Psoas muscle (tissue), 8 donors: ENCODE measurements around the gene RILPL2. TPM values are rescaled to one million over a fixed set of nuclear protein-coding genes. Genes with fewer than 3 reads are reported as not detected.
"Not testable (repeated sequence)": the region's sequence is repeated elsewhere in the genome, so short reads cannot be mapped to it uniquely, and the experiment has no call there.

ENCODE experiments used
- ATAC-seq, 4 donors: fragments of 200-7000 bp; cut with Tn5 transposase; one replicate each; pipeline ENCODE4 v1.9.1; 2020; ENCODE audit warnings: moderate library complexity in 3 of 4, mild to moderate bottlenecking in 2 of 4
- DNase-seq, 2 donors: peaks; one replicate each; pipeline ENCODE4 v3.0.0-alpha.2; 2020
- H3K27ac ChIP-seq: fragments of 200-600 bp; one replicate; pipeline ENCODE4 v1.8.0; 2022
- H3K27me3 ChIP-seq, 3 donors: fragments of 200-600 bp in 1 of 3; one replicate each; pipeline versions ENCODE4 v1.6.1 to v1.8.0; 2013 to 2022; ENCODE audit warnings: low read length in 2 of 3, mild to moderate bottlenecking in 2 of 3, moderate library complexity in 1 of 3; ENCODE audit not compliant: insufficient read depth in 3 of 3
- H3K36me3 ChIP-seq, 2 donors: fragments of 200-600 bp in 1 of 2; one replicate each; pipeline versions ENCODE4 v1.6.1 to v1.8.0; 2013 to 2022; ENCODE audit warnings: low read depth in 1 of 2, mild to moderate bottlenecking in 1 of 2, moderate library complexity in 1 of 2; ENCODE audit not compliant: insufficient read depth in 1 of 2
- H3K4me1 ChIP-seq: fragments of 200-600 bp; one replicate; pipeline ENCODE4 v1.8.0; 2022
- H3K4me3 ChIP-seq: fragments of 200-600 bp; one replicate; pipeline ENCODE4 v1.8.0; 2022; ENCODE audit warnings: mild to moderate bottlenecking
- H3K9me3 ChIP-seq: fragments of 200-600 bp; one replicate; pipeline ENCODE4 v1.8.0; 2022
- WGBS, 3 donors: extraction: QIAGEN DNeasy Blood & Tissue Kit; methylation state at CpG; one replicate each; pipeline versions ENCODE4 v1.1.6 to v1.1.7; 2013; 5-methylcytosine and 5-hydroxymethylcytosine counted together
- intact Hi-C, 2 donors: fragments of 100-400 bp; cut with DNase I; formaldehyde crosslinking; loops; one replicate each; pipeline versions ENCODE4 v1.11.0 to v1.14.2; 2022
- polyA plus RNA-seq, 3 donors: library from polyadenylated mRNA; stranded (reverse); fragments of 200-250 nt; gene quantifications; one replicate each; pipeline ENCODE4 v1.2.3, GENCODE V29; 2013
- total RNA-seq, 4 donors: library from RNA; stranded (reverse); fragmentation: NEBNext Ultra II Directional in 2 of 4; extraction: Animal tissue kit (Norgen Biotek cat#: 25700) in 2 of 4; gene quantifications; one replicate each; pipeline versions ENCODE4 v1.2.1 to v1.2.4, GENCODE V29; 2021 to 2023
- TF ChIP-seq, protein P1 (sequence below): fragments of 200-600 bp; IDR thresholded peaks from one replicate; pipeline ENCODE4 v1.8.0; 2022; ENCODE audit warnings: antibody characterized with exemption
- donor health status: healthy with polysubstance abuse.
- donor health status: DM: no; HTN: no; CAD: no; lungs with moderate emphysema.
- donor health status: Bipolar disorder and iron deficiency.
- donor health status: healthy.
- donor health status: DM: yes; HTN: yes; CAD: no.
- donor health status: DM: no; HTN: no; CAD: no.
- donor health status: DM: no; HTN: no; CAD: no.
- donor health status: DM: yes; HTN: yes; CAD: no.

Gene RILPL2
- total and polyA plus RNA-seq, 7 donors, result 0.69 to 1.6 (median 1.1) TPM

DNA sequence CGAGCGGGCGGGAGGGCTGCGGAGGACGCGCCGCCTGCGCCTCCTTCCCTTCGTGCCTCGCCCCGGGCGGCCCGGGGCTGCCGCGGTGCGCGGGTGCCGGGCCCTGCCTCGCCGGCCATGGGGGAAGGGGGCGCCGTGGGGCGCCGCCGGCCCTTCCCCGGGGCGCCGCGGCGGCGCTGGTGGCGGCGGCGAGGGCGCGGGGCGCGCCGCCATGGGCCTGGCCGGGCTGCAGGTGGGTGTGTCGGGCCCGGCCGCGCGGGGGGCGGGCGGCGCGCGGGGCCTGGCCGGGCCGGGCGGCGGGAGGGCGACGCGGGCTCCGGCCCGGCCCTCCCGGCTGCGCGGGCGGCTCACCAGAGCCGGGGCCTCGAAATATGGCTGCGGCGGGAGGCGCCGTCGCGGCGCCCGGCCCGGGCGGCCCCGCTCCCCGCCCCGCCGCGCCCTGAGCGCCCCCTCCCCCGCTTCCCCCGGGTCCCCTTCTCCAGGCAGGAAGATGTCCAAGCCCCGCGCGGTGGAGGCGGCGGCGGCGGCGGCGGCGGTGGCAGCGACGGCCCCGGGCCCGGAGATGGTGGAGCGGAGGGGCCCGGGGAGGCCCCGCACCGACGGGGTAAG lies 47.4 kb downstream of the RILPL2 start:
- TF ChIP-seq, protein P1, sequence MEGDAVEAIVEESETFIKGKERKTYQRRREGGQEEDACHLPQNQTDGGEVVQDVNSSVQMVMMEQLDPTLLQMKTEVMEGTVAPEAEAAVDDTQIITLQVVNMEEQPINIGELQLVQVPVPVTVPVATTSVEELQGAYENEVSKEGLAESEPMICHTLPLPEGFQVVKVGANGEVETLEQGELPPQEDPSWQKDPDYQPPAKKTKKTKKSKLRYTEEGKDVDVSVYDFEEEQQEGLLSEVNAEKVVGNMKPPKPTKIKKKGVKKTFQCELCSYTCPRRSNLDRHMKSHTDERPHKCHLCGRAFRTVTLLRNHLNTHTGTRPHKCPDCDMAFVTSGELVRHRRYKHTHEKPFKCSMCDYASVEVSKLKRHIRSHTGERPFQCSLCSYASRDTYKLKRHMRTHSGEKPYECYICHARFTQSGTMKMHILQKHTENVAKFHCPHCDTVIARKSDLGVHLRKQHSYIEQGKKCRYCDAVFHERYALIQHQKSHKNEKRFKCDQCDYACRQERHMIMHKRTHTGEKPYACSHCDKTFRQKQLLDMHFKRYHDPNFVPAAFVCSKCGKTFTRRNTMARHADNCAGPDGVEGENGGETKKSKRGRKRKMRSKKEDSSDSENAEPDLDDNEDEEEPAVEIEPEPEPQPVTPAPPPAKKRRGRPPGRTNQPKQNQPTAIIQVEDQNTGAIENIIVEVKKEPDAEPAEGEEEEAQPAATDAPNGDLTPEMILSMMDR, result no peak
- DNase-seq, result peak in 1 of 2 donors; percentile 37
- Histone ChIP-seq H3K4me1 (peaks cover 45% of the 10 kb centered on the region), H3K4me3 (peak overlapping the region; percentile 73), H3K27me3 (no peaks in the 10 kb centered on the region), H3K36me3 (peaks cover 0 to 38% of the 10 kb centered on the region in 2 donors), H3K9me3 (no peaks in the 10 kb centered on the region), H3K27ac (peak overlapping the region; percentile 91)
- intact Hi-C loops, result no loop called here
- WGBS, 3 donors, result 0 to 5% (median 0%) methylated on average over 2 to 81 of the region's 102 CpGs
- ATAC-seq, result no peak

DNA sequence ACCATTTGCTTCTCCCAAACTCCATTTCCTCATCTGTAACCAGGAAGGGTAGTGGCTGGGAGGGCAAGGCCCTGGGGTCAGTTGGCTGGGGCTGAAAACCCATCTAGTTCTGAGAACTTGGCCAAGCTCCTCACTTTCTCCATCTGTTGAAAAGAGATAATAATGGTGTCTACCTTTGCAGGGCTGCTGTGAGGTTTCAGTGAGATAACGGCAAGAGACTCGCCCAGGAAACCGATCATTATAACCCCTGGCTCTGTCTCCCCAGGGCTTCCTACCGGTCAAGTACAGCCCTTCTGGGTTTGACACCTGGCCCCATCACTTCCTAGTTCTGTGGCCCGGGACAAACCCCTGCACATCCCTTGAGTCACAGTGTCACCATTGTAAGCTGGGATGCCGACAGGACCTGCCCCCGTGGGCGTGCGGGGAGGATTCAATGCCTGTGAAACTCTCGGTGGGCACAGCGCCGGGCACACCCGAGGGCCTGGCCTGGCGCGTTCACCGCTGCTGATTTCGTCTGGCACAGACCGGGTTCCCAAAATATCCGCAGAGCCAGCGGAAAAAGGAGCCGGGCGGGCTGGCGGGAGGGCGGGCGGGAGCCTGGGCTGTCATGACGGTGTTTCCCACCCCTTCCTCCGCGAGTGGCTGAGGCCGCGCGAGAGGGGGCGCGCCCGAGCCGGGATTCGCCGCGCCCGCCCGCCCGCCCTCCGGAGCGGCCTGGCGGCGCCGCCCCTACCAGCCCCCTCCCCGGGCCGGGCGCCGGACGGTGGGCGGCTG lies 48.1 kb downstream of the RILPL2 start:
- Histone ChIP-seq H3K36me3 (peaks cover 0 to 31% of the 10 kb centered on the region in 2 donors), H3K27ac (peak overlapping the region; percentile 84), H3K4me3 (peak overlapping the region; percentile 62), H3K4me1 (peaks cover 45% of the 10 kb centered on the region), H3K9me3 (no peaks in the 10 kb centered on the region), H3K27me3 (no peaks in the 10 kb centered on the region)
- 0 to 1% (median 0%) methylated on average over 18 to 52 of the region's 52 CpGs for WGBS, 3 donors
- TF ChIP-seq, protein P1, result no peak
- DNase-seq, result peak; percentile 83 to 90
- intact Hi-C loops, result no loop called here
- peak; percentile 54 to 62 (median 58) for ATAC-seq

DNA sequence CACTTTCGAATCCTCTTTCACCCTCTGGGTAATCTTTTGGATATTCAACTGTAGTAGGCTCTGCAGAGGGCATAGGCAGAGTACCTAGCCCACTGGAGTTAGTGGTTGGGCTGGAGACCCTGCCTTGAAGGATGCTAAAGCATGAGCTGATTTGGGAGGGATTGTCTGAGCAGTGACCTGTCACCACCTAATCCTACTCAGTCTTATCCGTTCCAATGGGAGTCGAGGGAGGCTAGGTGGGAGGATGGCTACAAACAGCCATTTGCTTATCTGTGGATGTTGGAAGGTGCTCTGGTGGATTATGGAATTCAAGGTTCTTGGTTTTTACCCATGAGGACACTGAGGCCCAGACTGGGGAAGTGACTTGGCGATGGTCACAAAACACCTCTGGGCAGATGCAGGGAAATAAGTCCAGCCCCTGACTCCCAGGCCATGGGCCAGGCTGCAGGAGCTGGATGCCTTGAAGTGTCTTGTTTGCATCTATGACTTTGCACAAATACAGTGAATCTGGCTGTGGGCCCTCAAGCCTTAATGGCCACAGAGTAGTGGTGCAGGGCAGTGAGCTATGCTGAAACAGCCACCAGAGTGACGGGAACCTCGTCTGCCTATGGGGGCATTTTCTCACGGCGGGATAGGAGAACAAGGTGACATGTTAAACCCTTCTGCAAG lies 48.8 kb downstream of the RILPL2 start:
- peaks cover 0 to 24% of the 10 kb centered on the region in 2 donors for H3K36me3 ChIP-seq
- intact Hi-C loops, result no loop called here
- H3K9me3 ChIP-seq, result no peaks in the 10 kb centered on the region
- no peak for DNase-seq
- no peaks in the 10 kb centered on the region for H3K27me3 ChIP-seq
- H3K27ac ChIP-seq, result peak overlapping the region; percentile 84
- TF ChIP-seq, protein P1, result no peak
- H3K4me3 ChIP-seq, result peak overlapping the region; percentile 62
- no peak for ATAC-seq
- peaks cover 44% of the 10 kb centered on the region for H3K4me1 ChIP-seq
- WGBS, 3 donors, result 61 to 76% (median 74%) methylated on average over 8 of the region's 8 CpGs

DNA sequence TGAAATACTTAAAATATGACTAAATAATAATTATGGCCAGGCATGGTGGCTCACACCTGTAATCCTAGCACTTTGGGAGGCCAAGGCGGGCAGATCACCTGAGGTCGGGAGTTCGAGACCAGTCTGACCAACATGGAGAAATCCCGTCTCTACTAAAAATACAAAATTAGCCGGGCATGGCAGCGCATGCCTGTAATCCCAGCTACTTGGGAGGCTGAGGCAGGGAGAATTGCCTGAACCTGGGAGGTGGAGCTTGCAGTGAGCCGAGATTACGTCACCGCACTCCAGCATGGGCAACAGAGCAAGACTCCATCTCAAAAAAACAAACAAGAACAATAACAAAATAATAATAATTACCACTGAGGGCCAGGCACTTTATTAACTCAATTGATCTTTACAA lies 50.9 kb downstream of the RILPL2 start:
- WGBS, 3 donors, result 91 to 92% (median 92%) methylated on average over 9 of the region's 9 CpGs
- H3K4me3 ChIP-seq, H3K9me3 ChIP-seq, H3K36me3 ChIP-seq, ATAC-seq, DNase-seq, H3K27me3 ChIP-seq, intact Hi-C loops: not testable (repeated sequence)
- H3K27ac ChIP-seq, result peak overlapping the region; percentile 0
- peaks cover 23% of the 10 kb centered on the region for H3K4me1 ChIP-seq

DNA sequence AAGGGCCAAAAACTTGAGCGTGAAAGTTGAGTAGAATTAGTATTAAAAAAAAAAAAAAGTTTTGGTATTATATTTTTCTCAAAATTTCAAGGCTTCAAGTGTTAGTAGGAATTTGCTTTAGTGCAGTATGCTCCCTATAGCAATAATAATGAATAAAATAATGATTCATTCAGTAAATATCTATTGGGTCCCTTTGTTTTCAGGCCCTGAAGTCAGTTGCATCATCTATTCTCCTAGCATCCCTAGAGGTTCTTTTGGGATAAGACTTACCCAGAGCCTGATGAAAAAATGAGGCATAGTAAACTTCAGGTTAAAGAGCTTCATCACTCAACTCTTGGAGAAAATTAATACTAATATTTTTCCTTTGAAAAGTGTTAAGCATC lies 51.5 kb downstream of the RILPL2 start:
- intact Hi-C loops, result no loop called here
- TF ChIP-seq, protein P1, result no peak
- no peaks in the 10 kb centered on the region for H3K9me3 ChIP-seq
- no peak for DNase-seq
- peaks cover 18% of the 10 kb centered on the region for H3K4me1 ChIP-seq
- peak overlapping the region; percentile 89 for H3K4me3 ChIP-seq
- 5 to 17% (median 15%) methylated on average over 1 of the region's 1 CpG for WGBS, 3 donors
- H3K27ac ChIP-seq, result peak overlapping the region; percentile 85
- ATAC-seq, result no peak
- H3K36me3 ChIP-seq, result no peaks in the 10 kb centered on the region
- no peaks in the 10 kb centered on the region for H3K27me3 ChIP-seq
